Activated T-helper 1 cell treated with anti-CD3 and anti-CD28 coated beads, Interleukin-2, amount 50 U/mL, for 16 hours (primary cell): Measurements from ENCODE around the gene FBXO11.
"Not testable (repeated sequence)": the region's sequence is repeated elsewhere in the genome, so short reads cannot be mapped to it uniquely, and the experiment has no call there.

Experiments used
- DNase-seq, 2 donors: peaks; one replicate each; pipeline ENCODE4 v3.0.0-alpha.2; 2020; ENCODE audit warnings: low read depth in 1 of 2, low spot score in 1 of 2

Gene FBXO11

DNA sequence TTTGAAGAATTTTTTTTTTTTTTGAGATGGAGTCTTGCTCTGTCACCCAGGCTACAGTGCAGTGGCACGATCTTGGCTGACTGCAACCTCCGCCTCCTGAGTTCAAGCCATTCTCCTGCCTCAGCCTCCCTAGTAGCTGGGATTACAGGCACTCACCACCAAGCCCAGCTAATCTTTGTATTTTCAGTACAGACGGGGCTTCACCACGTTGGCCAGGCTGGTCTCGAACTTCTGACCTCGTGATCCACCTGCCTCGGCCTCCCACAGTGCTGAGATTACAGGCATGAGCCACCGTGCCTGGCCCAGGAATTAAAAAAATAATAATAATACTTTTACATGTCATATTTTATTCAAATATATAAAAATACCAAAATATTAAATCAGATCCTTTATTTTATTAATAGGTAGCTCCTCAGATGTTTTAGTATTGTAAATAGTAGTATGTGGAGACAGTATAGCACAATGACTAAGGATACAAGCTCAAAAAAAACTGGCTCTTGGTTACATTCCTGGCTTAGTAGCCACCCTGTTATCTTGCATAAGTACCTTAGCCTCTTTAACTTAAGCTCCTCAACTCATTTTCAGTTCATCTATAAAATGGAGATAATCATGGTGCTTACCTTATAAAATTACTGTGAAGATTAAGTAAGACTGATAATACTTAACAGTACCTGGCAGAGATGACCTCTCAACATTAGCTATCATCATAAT lies 53.1 kb downstream of the FBXO11 start:
- not testable (repeated sequence) for DNase-seq

DNA sequence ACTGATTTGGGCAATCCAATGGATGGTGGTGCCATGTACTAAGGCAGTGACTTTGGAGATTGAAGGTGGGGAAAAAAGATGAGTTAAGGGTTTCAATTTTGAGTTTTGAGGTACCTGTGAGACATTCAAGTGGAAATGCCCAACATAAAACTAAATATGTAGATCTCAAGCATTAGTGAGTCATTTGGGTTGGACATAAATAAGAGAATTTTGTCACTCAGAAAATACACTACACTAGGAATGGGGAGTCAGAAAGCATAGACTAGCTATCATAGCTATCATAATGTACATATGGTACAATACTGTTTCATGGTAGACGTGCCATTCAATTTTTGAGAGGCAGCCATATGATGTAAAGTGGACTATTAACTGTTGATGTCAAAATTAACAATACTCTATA lies 56.1 kb downstream of the FBXO11 start:
- DNase-seq: no peak

GRCh38 chr2:47849368-47849767 lies 56.9 kb downstream of the FBXO11 start:
- no peak for DNase-seq

DNA sequence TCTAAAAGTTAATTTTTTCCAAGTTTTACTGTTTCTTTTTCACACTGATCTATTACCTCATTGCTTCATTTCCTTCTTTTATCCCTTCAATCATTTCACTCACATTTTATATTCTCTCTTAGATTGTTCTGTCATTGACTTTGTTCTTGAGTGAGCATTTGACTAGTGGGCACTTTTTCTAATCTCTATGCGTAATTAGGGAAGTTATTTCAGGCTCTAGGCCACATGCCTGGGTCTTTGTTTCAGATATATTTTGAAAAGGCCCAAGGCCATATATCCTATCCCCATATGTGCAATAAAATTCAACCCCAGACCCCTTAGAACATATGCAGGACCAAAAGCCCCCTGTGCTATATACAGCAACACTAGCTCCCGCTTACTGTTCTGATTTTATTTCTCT lies 62.1 kb downstream of the FBXO11 start:
- DNase-seq: no peak

- no peak for DNase-seq
These were observed 62.9 kb downstream of the FBXO11 start for GRCh38 chr2:47843407-47843806.

GRCh38 chr2:47842846-47843245 lies 63.5 kb downstream of the FBXO11 start:
- DNase-seq: no peak

DNA sequence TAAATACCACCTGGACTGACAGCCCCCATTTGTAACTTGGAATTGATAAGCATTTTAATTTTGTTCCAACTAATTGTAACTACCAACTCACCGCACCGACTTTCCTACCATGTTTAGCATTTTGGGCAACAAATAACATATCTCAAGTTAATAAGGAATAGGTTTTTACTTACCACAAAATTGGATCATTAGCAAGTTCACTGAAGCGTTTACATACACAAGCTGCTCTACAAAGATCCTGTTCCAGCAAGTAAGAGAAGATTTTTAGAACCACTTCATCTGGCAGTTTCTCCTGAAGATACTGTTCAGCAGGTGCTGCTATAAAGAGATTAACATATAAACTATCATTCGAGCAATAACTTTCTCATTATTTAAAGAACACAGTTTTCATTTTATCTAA lies 67.6 kb downstream of the FBXO11 start:
- DNase-seq: no peak

DNA sequence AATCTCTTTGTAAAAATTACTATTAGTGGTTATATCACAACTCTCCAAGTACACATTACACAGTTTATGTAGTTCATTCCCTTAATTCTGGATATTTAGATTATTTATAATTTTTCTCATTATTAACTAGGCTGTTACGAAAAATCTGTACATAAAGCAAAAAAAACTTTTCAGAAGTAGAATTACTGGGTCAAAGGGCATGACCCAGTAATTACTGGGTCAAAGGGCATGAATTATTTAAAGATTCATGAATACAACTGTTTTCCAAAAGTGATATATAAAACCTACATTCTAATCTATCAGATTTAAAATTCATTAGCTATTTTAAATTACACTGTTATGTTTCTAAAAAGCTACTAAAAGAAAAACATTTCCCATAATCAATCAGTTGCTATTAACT lies 68.0 kb downstream of the FBXO11 start:
- no peak for DNase-seq

DNA sequence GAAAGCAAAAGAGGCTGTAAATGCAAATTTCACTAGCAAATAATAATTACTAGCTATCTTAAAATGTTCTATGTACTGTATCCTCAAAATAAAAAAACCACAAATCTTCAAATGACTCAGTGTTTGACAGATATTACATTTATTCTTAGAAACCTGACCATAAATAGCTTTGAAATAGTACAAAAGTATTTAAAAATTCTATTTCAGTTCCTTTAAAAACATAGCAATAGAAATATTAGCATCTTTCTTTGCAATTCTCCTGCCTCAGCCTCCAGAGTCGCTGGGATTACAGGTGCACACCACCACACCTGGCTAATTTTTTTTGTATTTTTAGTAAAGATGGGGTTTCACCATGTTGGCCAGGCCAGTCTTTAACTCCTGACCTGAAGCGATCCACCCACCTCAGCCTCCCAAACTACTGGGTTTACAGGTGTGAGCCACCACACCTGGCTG lies 72.8 kb downstream of the FBXO11 start:
- DNase-seq: no peak

GRCh38 chr2:47822518-47822917 lies 83.8 kb downstream of the FBXO11 start:
- no peak for DNase-seq

- no peak for DNase-seq
These were observed 86.5 kb downstream of the FBXO11 start for GRCh38 chr2:47819834-47820233.

GRCh38 chr2:47818777-47819176 lies 87.5 kb downstream of the FBXO11 start:
- DNase-seq: no peak

DNA sequence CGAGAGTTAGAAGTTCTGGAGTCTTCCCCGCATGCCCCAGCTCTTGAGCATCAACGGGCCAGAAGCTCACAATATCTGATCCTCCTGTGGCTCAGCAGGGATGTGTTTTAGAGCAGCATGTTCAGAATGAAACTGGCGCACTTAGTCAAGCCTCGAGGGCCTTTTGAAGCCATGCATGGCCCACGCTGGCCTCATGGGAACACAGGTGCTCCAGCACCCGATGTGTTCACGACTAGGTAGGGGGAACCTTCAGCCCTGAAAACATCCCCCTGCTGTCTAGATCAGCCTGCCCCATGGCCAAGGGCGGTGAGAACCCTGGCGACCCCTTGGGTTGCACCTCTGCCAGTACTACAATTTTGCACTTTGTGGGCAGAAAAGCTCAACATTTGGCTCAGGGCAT lies 90.5 kb downstream of the FBXO11 start:
- DNase-seq: no peak

GRCh38 chr2:47811668-47812067 lies 94.6 kb downstream of the FBXO11 start:
- DNase-seq: no peak

- no peak for DNase-seq
These were observed 95.4 kb downstream of the FBXO11 start for GRCh38 chr2:47810850-47811249.

- DNase-seq: no peak
These were observed 96.4 kb downstream of the FBXO11 start for GRCh38 chr2:47809903-47810302.

- no peak for DNase-seq
These were observed 97.7 kb downstream of the FBXO11 start for GRCh38 chr2:47808614-47809013.

GRCh38 chr2:47805850-47806249 lies 100.4 kb downstream of the FBXO11 start:
- DNase-seq: no peak

DNA sequence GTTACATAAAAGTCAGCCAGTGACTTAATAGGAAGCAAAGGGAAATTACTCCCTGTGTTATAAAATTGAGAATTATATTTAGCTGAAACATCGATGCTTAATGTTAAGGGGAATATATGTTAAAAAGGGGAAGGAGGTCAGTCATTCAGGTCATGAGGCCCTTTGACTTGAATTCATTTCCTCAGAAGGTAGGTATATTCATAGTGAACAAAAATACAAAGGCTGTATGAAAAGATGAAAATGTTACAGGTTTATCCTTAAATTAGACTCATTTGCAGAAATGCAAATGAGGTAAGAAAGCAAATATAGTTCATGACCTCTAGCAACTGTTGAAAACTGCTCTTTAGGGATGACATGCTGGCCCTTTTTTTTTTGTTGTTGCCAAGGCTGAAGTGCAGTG lies 102.5 kb downstream of the FBXO11 start:
- DNase-seq: no peak

- no peak for DNase-seq
These were observed 102.9 kb downstream of the FBXO11 start for GRCh38 chr2:47803363-47803762.

DNA sequence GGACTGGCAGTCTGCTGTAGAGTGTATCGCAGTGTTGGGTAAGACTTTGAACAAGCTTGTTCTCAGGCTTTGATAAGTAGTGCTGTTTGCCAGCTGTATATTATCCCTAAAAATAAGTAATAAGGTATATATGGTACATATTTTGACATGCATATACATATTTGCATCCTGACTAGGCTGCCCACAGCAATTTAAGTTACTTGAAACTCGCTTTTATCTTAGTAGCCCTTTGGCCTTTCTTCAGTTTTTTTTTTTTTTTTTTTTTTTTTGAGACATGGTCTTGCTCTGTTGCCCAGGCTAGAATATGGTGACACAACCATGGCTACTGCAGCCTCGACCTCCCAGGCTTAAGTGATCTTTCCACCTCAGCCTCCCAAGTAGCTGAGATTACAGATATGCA lies 105.2 kb downstream of the FBXO11 start:
- DNase-seq: no peak

DNA sequence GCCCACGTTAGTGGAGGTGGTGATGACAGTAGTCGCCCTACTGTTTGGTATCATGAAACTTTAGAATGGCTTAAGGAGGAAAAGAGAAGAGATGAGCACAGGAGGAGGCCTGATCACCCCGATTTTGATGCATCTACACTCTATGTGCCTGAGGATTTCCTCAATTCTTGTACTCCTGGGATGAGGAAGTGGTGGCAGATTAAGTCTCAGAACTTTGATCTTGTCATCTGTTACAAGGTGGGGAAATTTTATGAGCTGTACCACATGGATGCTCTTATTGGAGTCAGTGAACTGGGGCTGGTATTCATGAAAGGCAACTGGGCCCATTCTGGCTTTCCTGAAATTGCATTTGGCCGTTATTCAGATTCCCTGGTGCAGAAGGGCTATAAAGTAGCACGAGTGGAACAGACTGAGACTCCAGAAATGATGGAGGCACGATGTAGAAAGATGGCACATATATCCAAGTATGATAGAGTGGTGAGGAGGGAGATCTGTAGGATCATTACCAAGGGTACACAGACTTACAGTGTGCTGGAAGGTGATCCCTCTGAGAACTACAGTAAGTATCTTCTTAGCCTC lies 107.2 kb downstream of the FBXO11 start:
- no peak for DNase-seq

DNA sequence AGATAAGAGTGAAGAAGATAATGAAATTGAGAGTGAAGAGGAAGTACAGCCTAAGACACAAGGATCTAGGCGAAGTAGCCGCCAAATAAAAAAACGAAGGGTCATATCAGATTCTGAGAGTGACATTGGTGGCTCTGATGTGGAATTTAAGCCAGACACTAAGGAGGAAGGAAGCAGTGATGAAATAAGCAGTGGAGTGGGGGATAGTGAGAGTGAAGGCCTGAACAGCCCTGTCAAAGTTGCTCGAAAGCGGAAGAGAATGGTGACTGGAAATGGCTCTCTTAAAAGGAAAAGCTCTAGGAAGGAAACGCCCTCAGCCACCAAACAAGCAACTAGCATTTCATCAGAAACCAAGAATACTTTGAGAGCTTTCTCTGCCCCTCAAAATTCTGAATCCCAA lies 107.7 kb downstream of the FBXO11 start:
- no peak for DNase-seq
